Stimulated activated CD8-positive, alpha-beta memory T cell treated with anti-CD3 and anti-CD28 coated beads, Interleukin-4, amount 100 ng/mL, for 24 hours (primary cell): ENCODE data around the gene STRIP2.
"Not testable (repeated sequence)": the region's sequence is repeated elsewhere in the genome, so short reads cannot be mapped to it uniquely, and the experiment has no call there.

ENCODE experiments used
- DNase-seq: peaks from one replicate; pipeline ENCODE4 v3.0.0-alpha.2; 2020; ENCODE audit warnings: low read depth

The STRIP2 gene

DNA sequence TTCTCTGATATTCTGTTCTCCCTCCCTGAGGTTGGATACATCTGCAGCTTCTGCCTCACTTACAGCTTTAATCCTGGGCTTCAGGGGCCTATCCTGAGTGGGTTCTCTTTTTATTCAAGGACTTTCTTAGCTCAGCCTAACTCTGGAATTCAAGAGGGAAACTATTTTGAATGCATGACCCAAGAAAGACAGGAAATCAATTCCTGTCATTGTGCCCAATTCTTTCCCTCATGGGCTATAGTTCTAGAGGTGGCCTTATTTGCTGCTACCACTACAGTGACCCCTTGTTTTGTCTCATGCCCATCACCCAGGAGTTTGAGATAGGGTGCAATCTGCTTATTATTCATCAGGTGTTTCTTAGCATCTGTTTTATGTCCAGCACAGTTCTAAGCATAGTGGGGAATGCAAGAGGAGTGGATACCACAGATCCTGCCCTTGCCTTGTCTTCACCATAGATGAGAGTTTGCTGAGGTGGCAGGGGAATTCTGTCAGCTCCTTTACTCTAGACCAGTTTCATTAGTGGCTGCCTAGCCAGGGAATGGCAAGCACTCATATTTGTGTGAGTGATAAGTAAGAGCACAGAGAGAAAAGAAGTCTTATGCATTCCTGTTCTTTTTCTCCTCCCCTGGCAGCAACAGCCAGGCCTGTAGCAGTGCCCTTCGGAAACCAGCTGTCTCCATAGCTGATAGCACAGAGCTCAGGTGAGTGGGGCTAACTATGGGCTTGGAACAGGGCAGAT, 19.4 kb downstream of the STRIP2 start:
- no peak for DNase-seq

- DNase-seq, result no peak
Observed at GRCh38 chr7:129454249-129454551, 20.0 kb downstream of the STRIP2 start.

- DNase-seq, result no peak
Observed at GRCh38 chr7:129456421-129456820, 22.2 kb downstream of the STRIP2 start.

DNA sequence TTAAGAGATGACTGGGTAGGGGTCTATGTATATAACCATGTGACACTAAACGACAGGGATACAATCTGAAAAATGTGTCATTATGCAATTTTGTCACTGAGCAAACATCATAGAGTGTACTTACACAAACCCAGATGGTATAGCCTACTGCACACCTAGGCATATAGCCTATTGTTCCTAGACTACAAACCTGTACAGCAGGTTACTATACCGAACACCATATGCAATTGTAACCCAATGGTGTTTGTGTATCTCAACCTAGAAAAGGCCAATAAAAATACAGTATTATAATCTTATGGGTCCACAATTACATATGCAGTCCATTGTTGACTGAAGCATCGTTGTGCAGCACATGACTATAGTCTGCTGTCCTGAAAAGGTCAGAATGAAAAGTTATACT, 22.9 kb downstream of the STRIP2 start:
- no peak for DNase-seq

GRCh38 chr7:129458171-129458570, 23.9 kb downstream of the STRIP2 start:
- DNase-seq, result no peak

DNA sequence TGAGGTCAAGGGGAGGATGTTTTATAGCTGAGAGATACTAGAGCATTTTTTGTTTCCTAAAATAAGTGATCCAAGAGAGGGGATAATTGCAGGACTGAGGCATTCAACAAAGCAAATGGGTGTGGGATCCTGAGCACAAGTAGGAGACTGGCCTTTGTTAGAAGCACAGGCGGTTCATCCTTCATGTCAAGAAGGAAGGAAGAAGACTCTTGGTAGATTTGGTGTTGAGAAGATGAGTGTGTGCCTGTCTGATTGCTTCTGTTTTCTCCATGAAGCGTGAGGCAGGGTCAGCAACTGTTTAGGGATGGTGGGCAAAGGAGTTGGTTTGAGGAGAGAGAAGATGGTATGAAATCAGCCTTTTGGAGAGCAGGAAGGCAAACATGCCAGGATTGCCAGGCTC, 27.6 kb downstream of the STRIP2 start:
- no peak for DNase-seq

DNA sequence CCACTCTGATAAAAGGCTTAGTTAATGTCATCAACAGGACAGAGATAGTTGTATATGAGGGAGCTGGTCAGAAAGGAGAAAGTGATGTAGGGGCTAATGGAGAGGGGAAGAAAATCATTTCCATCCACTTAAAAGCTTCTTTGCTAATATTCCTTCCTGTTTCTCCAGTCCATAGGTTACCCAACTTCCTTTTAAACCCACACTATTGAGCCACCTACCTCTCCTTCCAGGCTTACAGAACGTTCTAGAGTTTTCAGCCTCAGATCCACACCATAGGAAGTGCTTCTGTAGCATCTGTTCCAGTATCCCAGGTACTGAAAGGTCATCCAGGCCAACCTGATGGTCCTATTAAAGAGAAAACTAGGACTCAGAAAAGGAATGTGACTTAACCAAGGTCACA, 28.2 kb downstream of the STRIP2 start:
- DNase-seq, result no peak

GRCh38 chr7:129464194-129464593, 30.0 kb downstream of the STRIP2 start:
- no peak for DNase-seq

DNA sequence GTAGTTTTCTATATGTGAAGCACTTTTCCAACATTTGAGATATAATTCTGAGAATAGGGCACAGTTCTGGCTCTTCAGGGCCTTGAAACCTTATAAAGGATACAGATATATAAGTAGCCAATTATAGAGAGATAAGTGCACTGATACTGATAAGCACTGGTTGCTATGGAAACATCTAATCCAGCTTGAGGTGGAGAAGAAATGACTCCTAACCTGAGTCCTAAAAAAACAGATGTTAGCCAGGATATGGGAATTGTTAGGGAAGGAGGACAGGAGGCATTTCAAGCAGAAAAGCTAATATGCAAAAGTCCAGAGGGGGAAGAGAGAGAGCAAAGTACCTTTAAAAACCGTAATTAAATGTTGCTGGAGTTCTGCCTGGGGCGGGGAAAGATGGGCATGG, 30.8 kb downstream of the STRIP2 start:
- DNase-seq, result no peak

DNA sequence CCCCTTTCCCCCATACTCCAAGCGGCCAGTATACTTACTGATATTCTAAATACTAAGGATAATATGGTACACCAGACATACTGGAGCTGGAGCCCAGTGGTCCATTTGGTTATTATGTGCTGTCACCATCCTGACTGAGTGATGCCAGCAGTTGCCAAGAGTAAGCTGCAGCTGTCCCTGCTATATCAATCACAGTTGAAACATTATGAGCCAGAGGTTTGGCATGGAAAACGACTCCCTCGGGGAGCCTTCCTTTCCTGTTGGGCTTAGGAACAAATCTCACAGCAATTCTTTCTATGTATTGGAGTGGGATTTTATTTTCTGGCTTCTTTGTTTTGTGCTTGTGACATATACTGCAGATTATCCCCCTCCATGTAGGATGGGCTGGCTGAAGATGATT, 32.6 kb downstream of the STRIP2 start:
- DNase-seq, result no peak

DNA sequence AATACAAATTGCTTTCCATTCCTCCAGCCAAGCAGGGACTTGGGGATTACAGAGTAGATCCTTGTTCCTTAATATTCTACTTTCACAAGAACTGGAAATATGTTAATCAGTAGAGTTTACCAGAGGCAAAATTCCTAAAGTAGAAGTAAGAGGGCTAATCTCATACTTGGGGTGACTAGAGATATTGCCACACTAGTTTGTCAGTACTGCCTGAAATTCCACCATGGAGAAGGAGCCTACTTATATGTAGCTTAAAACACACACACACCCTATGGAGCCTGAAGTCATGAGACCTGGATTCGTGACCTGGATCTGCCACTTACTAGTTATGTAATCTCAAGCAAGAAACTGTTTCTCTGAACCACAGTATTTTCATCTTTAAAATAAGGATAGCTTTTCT, 33.9 kb downstream of the STRIP2 start:
- no peak for DNase-seq

DNA sequence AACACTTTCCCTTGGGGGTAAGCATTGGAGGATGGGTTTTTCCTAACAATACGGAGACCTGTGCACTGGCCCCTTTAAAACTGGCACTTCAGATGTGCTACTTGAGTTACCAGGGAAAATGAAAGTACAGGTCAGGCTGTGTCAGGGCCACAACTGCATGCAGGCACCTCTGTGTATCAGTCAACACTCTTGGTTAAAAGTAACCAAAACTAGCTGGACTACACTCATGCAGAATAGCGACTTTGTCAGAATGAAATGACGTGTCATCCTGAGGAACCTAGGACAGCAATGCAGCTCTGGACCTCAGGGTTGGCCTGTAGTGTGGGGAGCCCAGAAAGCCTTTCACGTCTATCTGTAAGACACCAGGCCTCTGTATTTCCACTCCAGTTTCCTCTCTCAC, 34.3 kb downstream of the STRIP2 start:
- DNase-seq, result no peak

DNA sequence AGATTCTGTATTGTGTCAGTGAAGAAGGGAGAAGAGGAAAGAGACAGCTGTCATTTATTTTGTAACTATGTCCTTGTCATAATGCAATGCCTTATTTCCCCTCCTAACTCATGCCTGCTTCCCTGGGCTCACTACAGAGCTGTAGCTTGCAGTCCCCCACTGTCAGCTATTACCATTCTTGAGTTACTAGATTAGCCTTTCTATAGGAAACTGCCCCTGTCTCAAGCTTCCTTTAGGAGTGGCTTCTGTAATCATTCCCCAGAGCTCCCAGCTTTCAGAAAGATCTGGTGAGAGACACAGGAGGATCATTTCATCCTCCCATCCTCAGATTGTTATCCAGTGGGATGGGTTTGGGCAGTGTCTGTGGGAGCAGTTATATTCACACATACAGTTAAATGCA, 35.7 kb downstream of the STRIP2 start:
- no peak for DNase-seq

DNA sequence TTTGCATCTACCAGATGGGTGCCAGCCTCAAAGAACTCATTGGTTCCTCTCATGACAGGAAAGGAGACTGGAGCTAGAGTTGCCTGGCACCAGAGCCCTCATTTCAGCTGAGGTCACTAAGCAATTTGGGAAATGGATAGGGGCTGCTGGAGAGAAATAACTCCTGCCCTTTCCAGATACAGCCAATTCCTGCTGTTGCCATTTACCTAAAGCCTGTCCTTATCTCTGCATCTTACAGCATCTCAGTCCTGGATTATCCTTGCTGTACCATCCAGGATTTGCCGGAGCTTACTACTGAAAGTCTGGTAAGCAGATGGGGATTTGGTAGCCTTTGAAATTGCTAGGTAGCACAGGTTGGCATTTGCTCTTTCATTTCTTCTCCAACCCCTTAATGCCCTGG, 36.2 kb downstream of the STRIP2 start:
- no peak for DNase-seq

- DNase-seq, result no peak
Observed at GRCh38 chr7:129471402-129471827, 37.2 kb downstream of the STRIP2 start.

DNA sequence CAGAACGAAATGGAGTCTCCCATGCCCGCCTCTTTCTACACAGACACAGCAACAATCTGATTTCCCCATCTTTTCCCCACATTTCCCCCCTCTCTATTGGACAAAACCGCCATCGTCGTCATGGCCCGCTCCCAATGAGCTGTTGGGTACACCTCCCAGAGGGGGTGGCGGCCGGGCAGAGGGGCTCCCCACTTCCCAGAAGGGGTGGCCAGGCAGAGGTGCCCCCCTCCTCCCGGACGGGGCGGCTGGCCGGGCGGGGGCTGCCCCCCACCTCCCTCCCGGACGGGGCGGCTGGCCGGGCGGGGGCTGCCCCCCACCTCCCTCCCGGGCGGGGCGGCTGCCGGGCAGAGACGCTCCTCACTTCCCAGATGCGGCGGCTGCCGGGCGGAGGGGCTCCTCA, 41.7 kb downstream of the STRIP2 start:
- not testable (repeated sequence) for DNase-seq

GRCh38 chr7:129476398-129476797, 42.2 kb downstream of the STRIP2 start:
- not testable (repeated sequence) for DNase-seq

GRCh38 chr7:129479831-129480230, 45.6 kb downstream of the STRIP2 start:
- DNase-seq, result no peak

DNA sequence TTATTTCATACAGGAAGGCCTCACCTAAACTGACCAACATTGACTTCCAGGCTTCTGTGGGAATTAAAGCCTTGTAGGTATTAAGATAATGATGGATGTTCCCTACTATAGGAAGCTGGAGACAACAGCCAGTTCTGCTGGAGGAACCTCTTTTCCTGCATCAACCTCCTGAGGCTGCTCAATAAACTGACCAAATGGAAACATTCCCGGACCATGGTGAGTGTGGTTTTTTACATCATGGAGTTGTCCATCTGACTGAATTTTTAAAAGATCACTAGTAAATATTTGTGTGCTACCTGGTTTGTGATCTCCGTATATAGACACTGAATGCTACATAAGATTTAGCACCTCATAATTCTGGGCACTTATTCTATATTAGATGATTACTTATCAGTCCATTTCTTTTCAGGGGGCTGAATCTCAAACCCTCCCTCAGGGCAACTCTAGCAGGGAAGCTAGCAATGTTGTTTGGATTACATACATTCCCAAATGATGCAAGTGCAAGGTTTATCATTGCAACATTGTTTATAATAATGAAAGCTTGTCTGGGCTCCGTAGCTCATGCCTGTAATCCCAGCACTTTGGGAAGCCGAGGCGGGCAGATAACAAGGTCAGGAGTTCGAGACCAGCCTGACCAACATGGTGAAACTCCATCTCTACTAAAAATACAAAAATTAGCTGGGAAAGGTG, 46.6 kb downstream of the STRIP2 start:
- no peak for DNase-seq

GRCh38 chr7:129481376-129481775, 47.1 kb downstream of the STRIP2 start:
- not testable (repeated sequence) for DNase-seq

DNA sequence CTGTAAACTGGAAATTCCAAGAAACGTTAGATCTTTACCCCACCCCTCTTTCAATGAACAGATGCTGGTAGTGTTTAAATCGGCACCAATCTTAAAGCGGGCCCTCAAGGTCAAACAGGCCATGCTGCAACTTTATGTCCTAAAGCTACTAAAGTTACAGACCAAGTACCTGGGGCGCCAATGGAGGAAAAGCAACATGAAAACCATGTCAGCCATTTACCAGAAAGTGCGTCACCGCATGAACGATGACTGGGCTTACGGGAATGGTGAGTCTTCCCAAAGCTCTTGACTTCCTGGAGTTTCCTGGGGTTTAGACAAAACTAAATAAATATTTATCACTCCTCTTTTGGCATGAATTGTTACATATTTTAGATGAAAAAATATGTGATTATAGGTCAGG, 48.5 kb downstream of the STRIP2 start:
- no peak for DNase-seq

GRCh38 chr7:129489491-129489890, 55.3 kb downstream of the STRIP2 start:
- DNase-seq, result no peak

DNA sequence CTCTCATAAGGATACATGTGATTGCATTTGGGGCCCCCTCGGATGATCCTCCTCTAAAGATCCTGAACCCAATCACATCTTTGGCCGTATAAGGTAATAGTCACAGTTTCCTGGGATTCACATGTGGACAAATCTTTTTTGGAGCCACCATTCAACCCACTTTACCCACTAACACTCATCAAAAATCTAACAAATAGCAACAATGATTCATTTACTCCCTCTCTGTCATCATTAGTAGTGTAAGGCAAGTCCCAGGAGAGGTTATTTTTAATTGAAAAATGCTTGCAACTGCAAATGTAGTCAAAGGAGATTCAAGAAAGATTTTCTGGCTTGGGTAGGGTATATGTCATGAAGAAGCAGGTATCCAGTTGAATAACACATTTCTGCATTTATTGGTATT, 58.2 kb downstream of the STRIP2 start:
- DNase-seq, result no peak

DNA sequence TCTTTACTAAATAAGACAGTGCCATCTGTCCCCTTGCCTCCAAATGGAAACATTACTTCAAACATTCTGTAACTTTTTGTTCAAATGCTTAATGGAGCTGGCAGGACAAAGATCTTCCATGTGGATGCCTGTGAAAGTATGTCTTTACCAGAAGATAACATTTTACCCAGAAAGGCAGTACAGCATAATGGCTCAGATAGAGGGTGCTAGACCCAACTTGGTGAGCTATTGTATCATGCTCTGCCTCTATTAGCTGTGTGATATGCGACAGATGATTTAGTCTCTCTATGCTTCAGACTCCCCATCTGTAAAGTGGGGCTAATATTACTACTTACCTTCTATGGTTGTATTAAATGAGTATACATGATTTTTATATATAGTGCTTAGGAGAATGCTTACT, 59.3 kb downstream of the STRIP2 start:
- no peak for DNase-seq
